Measurements from ENCODE around the gene GTPBP1.

GTPBP1 gene

DNA sequence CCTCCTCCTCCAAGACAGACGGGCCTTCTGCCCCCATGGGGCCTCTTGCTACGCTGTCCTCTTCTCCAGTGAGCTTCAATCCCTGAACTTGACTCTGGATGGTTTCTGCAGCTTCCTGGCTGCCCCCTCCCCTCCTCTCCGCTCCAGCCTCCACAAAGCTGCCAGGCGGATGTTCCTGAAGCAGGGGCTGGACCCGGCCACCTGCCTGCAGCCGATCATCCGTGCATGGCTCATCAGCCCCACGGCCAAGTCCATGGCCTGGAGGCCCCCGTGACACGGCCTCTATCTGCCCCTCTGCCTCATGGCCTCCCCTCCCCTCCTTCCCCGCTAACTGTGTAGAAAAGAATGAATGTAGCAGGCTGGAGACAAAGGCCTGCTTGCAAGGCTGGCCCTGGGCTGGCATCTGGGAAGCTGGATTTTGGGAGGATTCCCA is 56.8 kb downstream of the GTPBP1 start:
- H3K4me1 Mint-ChIP-seq, result peaks cover 18% of the 10 kb centered on the region

DNA sequence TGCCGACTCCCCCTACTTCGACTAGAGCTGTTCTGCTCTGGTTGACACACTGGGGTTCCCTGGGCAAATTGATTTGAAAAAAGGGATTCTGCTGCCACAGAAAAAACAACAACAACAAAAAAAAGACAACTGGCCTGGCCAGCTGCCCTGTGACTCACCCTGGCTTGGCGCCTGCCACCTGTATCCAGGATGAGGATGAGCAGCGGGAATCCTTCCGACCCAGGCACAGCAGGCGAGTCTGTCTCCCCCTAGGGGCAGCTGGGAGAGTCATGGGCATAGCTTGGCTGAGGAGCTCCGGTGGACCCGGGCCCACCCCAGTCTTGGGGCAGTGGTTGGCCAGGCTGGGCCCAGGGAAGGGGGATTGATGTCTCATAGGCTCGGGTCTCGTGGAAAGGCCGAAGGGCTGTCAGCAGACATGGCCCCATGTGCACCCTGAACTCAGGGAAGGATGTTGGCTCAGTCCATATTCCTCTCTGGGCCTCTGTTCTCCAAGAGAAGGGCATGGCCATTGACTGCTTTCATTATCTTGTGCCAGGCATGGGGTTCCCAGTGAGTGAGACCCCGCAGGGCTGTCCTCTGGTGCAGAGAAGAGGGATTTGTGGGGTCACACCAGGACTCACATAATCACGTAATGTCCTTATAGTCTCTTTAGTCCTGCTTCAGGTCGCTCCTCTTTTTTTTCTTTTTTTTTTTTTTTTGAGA is 60.5 kb downstream of the GTPBP1 start:
- H3K27ac Mint-ChIP-seq (ENCODE audit: low read depth), result no peak overlapping the region
- no peak overlapping the region for H3K4me3 Mint-ChIP-seq
- H3K27me3 Mint-ChIP-seq, result no peaks in the 10 kb centered on the region
- H3K9me3 Mint-ChIP-seq, result no peaks in the 10 kb centered on the region
- peaks cover 6% of the 10 kb centered on the region for H3K4me1 Mint-ChIP-seq
- DNase-seq (ENCODE audit: low spot score in 2 of 2), result no peak
- ATAC-seq (replicated peaks; ENCODE audit: extremely low read depth, poor library complexity, severe bottlenecking), result no peak
- no peaks in the 10 kb centered on the region for H3K36me3 Mint-ChIP-seq (ENCODE audit: insufficient read depth)

More for the DNA sequence above, 56.8 kb downstream of the GTPBP1 start:
- Mint-ChIP-seq H3K9me3 (no peaks in the 10 kb centered on the region), H3K27ac (ENCODE audit: low read depth) (no peak overlapping the region), H3K4me3 (no peak overlapping the region), H3K36me3 (ENCODE audit: insufficient read depth) (no peaks in the 10 kb centered on the region), H3K27me3 (no peaks in the 10 kb centered on the region)
- ATAC-seq (replicated peaks; ENCODE audit: extremely low read depth, poor library complexity, severe bottlenecking), result no peak
- no peak for DNase-seq (ENCODE audit: low spot score in 2 of 2)

DNA sequence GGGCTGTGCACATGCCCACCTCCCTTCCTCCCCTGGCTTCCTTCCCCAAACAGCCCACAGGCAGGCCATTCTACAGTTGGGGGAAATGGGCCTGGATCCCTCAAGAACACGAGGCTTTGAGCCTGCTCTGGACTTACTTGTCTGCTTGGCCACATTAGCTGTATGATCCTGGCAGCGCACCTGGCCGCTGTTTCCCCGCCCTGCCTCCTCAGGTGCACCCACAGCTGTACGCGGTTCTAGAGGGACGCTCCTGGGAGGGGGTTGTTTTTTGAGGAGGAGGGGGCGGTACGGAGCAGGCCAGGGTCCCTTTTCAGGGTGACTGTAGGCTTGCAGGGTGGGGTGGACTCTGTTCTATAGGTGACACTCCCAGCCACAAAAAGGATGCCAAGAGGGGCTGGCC is 61.6 kb downstream of the GTPBP1 start:
- Mint-ChIP-seq H3K9me3 (no peaks in the 10 kb centered on the region), H3K36me3 (ENCODE audit: insufficient read depth) (no peaks in the 10 kb centered on the region), H3K27me3 (no peaks in the 10 kb centered on the region), H3K4me1 (peaks cover 6% of the 10 kb centered on the region), H3K4me3 (no peak overlapping the region), H3K27ac (ENCODE audit: low read depth) (no peak overlapping the region)
- ATAC-seq (replicated peaks; ENCODE audit: extremely low read depth, poor library complexity, severe bottlenecking), result no peak
- DNase-seq (ENCODE audit: low spot score in 2 of 2), result no peak

DNA sequence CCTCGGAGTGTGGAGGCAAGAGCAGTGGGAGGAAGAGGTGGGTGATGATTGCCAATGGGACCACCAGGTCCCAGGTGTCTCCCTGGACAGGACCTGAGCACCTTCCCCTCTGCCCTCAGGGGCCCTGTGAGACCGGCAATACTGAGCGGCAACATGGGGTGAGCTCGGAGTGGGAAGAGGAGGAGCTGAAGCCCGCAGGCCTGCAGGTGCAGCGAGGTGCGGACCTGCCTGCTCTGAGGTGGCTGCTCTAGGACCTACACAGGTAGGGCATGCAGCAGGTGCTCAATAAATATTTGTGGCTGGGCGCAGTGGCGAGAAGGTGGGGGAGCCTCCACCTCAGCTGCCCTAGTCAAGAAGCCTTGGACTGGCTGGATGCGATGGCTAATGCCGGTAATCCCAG is 62.3 kb downstream of the GTPBP1 start:
- ATAC-seq (replicated peaks; ENCODE audit: extremely low read depth, poor library complexity, severe bottlenecking), result no peak
- DNase-seq (ENCODE audit: low spot score in 2 of 2), result no peak
- no peaks in the 10 kb centered on the region for H3K36me3 Mint-ChIP-seq (ENCODE audit: insufficient read depth)
- H3K4me3 Mint-ChIP-seq, result no peak overlapping the region
- peaks cover 6% of the 10 kb centered on the region for H3K4me1 Mint-ChIP-seq
- H3K27me3 Mint-ChIP-seq, result no peaks in the 10 kb centered on the region
- no peaks in the 10 kb centered on the region for H3K9me3 Mint-ChIP-seq
- H3K27ac Mint-ChIP-seq (ENCODE audit: low read depth), result no peak overlapping the region

DNA sequence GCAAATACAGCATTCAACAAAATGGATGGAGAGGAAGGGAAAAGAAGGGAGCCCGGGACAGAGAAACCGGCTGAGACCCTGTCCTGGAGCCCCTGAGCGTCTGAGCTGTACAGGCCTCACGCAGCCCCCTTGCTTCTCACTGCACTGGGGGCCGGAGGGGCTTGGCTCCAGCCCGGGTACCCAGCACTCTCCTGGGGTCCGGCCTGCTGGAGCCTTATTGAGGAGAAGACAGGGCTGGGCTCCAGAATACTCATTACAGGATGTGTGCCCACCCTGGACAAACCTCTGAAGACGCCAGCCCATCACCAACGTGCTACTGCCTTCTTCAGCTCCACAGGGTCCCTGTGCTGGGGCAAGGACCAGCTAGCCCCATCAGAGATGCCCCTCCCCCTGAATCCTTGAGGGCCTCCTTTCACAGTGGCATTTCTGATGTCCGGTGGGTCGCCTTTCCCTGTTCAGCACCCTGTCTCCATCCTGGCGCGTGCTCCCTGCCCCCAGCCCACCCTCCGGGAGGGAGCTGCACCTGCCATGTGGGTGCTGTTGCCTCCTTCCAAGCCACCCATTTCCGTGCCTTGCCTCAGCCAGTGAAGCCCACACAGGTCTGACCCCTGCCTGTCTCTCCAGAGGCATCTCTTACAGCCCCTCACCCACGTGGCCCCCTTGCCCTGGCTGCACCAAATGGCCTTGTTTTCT is 64.7 kb downstream of the GTPBP1 start:
- no peaks in the 10 kb centered on the region for H3K9me3 Mint-ChIP-seq
- H3K27me3 Mint-ChIP-seq, result no peaks in the 10 kb centered on the region
- no peak overlapping the region for H3K4me3 Mint-ChIP-seq
- DNase-seq (ENCODE audit: low spot score in 2 of 2) (no peak), ATAC-seq (replicated peaks; ENCODE audit: extremely low read depth, poor library complexity, severe bottlenecking) (no peak)
- no peak overlapping the region for H3K27ac Mint-ChIP-seq (ENCODE audit: low read depth)
- H3K36me3 Mint-ChIP-seq (ENCODE audit: insufficient read depth), result no peaks in the 10 kb centered on the region
- H3K4me1 Mint-ChIP-seq, result peaks cover 6% of the 10 kb centered on the region

- Mint-ChIP-seq H3K4me3 (no peak overlapping the region), H3K4me1 (peaks cover 6% of the 10 kb centered on the region), H3K9me3 (no peaks in the 10 kb centered on the region), H3K36me3 (ENCODE audit: insufficient read depth) (no peaks in the 10 kb centered on the region), H3K27me3 (no peaks in the 10 kb centered on the region), H3K27ac (ENCODE audit: low read depth) (no peak overlapping the region)
- ATAC-seq (replicated peaks; ENCODE audit: extremely low read depth, poor library complexity, severe bottlenecking) (no peak), DNase-seq (ENCODE audit: low spot score in 2 of 2) (no peak)
These were observed 66.8 kb downstream of the GTPBP1 start for GRCh38 chr22:38772623-38772873.

- DNase-seq (ENCODE audit: low spot score in 2 of 2), result no peak
- H3K4me3 Mint-ChIP-seq, result no peak overlapping the region
- no peaks in the 10 kb centered on the region for H3K36me3 Mint-ChIP-seq (ENCODE audit: insufficient read depth)
- H3K27ac Mint-ChIP-seq (ENCODE audit: low read depth), result no peak overlapping the region
- no peak for ATAC-seq (replicated peaks; ENCODE audit: extremely low read depth, poor library complexity, severe bottlenecking)
- no peaks in the 10 kb centered on the region for H3K27me3 Mint-ChIP-seq
- H3K4me1 Mint-ChIP-seq, result peaks cover 6% of the 10 kb centered on the region
- H3K9me3 Mint-ChIP-seq, result no peaks in the 10 kb centered on the region
These were observed 67.7 kb downstream of the GTPBP1 start for GRCh38 chr22:38773363-38773946.

DNA sequence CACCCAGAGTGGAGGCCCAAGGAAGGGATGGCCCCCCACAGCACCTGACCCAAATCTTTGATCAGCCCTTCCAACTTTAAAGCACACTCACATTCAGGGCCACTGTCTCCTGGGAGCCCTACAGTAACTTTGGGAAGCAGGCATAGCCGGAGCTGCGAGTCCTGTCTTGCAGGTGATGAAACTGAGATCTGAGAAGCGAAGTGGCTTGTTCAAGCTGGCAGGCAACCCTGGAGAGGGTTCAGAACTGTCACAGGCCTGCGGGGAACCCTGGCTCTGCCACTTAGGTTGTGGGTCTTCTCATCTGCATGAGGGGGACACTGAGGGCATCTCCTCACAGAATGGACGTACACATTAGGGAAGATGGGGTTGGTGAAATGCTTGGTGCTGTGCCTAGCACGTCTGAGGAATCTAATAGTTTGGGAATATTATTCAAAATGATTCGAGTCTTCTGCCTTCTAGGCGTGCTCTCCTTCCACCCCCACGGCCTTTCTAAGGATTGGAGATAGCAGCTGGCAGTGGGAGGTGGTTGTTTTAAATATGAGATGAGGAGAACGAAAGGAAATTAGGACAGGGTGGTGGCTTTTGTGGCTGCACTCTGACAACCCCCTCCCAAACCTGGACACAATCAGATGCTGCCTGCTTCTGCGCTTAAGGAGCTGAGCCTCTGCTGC is 68.9 kb downstream of the GTPBP1 start:
- no peaks in the 10 kb centered on the region for H3K27me3 Mint-ChIP-seq
- no peak overlapping the region for H3K4me3 Mint-ChIP-seq
- H3K36me3 Mint-ChIP-seq (ENCODE audit: insufficient read depth), result no peaks in the 10 kb centered on the region
- no peaks in the 10 kb centered on the region for H3K4me1 Mint-ChIP-seq
- DNase-seq (ENCODE audit: low spot score in 2 of 2) (no peak), ATAC-seq (replicated peaks; ENCODE audit: extremely low read depth, poor library complexity, severe bottlenecking) (no peak)
- no peak overlapping the region for H3K27ac Mint-ChIP-seq (ENCODE audit: low read depth)
- no peaks in the 10 kb centered on the region for H3K9me3 Mint-ChIP-seq

DNA sequence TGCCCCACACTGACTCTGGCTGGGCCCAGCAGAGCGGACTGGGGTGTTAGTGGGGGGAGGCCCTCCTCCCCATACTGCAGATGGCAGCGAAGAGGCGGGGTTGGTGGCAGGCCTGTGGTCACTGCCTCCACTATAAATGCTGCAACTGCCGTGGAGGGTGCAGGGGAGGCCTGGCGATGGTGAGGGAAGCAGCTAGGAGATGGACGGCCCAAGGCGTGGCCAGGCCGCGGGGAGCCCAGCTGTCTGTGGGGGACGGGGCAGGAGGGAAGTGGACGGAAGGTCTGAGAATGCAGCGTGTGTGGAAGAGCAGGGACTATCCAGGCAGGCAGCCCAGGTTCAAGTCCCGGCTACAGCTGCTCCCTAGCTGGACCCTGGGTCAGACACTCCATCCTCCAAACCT is 69.9 kb downstream of the GTPBP1 start:
- H3K9me3 Mint-ChIP-seq, result no peaks in the 10 kb centered on the region
- no peaks in the 10 kb centered on the region for H3K27me3 Mint-ChIP-seq
- no peak overlapping the region for H3K27ac Mint-ChIP-seq (ENCODE audit: low read depth)

GRCh38 chr22:38776086-38776485 is 70.3 kb downstream of the GTPBP1 start:
- ATAC-seq (replicated peaks; ENCODE audit: extremely low read depth, poor library complexity, severe bottlenecking), result no peak
- no peaks in the 10 kb centered on the region for H3K4me1 Mint-ChIP-seq
- DNase-seq (ENCODE audit: low spot score in 2 of 2), result no peak
- H3K4me3 Mint-ChIP-seq, result no peak overlapping the region
- H3K36me3 Mint-ChIP-seq (ENCODE audit: insufficient read depth), result no peaks in the 10 kb centered on the region
- H3K27me3 Mint-ChIP-seq, result no peaks in the 10 kb centered on the region
- no peak overlapping the region for H3K27ac Mint-ChIP-seq (ENCODE audit: low read depth)
- no peaks in the 10 kb centered on the region for H3K9me3 Mint-ChIP-seq

More for the DNA sequence above, 69.9 kb downstream of the GTPBP1 start:
- no peak for ATAC-seq (replicated peaks; ENCODE audit: extremely low read depth, poor library complexity, severe bottlenecking)
- Mint-ChIP-seq H3K4me3 (no peak overlapping the region), H3K4me1 (no peaks in the 10 kb centered on the region), H3K36me3 (ENCODE audit: insufficient read depth) (no peaks in the 10 kb centered on the region)
- no peak for DNase-seq (ENCODE audit: low spot score in 2 of 2)

GRCh38 chr22:38777087-38777671 is 71.4 kb downstream of the GTPBP1 start:
- Mint-ChIP-seq H3K4me1 (no peaks in the 10 kb centered on the region), H3K36me3 (ENCODE audit: insufficient read depth) (no peaks in the 10 kb centered on the region), H3K27ac (ENCODE audit: low read depth) (no peak overlapping the region), H3K4me3 (no peak overlapping the region), H3K9me3 (no peaks in the 10 kb centered on the region), H3K27me3 (no peaks in the 10 kb centered on the region)
- no peak for ATAC-seq (replicated peaks; ENCODE audit: extremely low read depth, poor library complexity, severe bottlenecking)
- no peak for DNase-seq (ENCODE audit: low spot score in 2 of 2)

- no peaks in the 10 kb centered on the region for H3K27me3 Mint-ChIP-seq
- no peaks in the 10 kb centered on the region for H3K36me3 Mint-ChIP-seq (ENCODE audit: insufficient read depth)
These were observed 75.3 kb downstream of the GTPBP1 start for GRCh38 chr22:38781033-38781432.

More at GRCh38 chr22:38781033-38781432, 75.3 kb downstream of the GTPBP1 start:
- H3K4me1 Mint-ChIP-seq, result peaks cover 7% of the 10 kb centered on the region
- no peak overlapping the region for H3K27ac Mint-ChIP-seq (ENCODE audit: low read depth)
- ATAC-seq (replicated peaks; ENCODE audit: extremely low read depth, poor library complexity, severe bottlenecking), result no peak
- no peak overlapping the region for H3K4me3 Mint-ChIP-seq
- no peaks in the 10 kb centered on the region for H3K9me3 Mint-ChIP-seq
- DNase-seq (ENCODE audit: low spot score in 2 of 2), result no peak
